NCI-H69 (cell line): ENCODE data around the gene ST3GAL5.
A peak's percentile ranks its signal among the peaks of the same experiment; 100 is the strongest.

Source experiments
- DNase-seq: peaks from one replicate; lab custom pipeline; 2025; lab: John Stamatoyannopoulos, UW

Gene ST3GAL5

GRCh38 chr2:85917887-85918795 lies 29.4 kb upstream of the ST3GAL5 start:
- DNase-seq, result no peak

DNA sequence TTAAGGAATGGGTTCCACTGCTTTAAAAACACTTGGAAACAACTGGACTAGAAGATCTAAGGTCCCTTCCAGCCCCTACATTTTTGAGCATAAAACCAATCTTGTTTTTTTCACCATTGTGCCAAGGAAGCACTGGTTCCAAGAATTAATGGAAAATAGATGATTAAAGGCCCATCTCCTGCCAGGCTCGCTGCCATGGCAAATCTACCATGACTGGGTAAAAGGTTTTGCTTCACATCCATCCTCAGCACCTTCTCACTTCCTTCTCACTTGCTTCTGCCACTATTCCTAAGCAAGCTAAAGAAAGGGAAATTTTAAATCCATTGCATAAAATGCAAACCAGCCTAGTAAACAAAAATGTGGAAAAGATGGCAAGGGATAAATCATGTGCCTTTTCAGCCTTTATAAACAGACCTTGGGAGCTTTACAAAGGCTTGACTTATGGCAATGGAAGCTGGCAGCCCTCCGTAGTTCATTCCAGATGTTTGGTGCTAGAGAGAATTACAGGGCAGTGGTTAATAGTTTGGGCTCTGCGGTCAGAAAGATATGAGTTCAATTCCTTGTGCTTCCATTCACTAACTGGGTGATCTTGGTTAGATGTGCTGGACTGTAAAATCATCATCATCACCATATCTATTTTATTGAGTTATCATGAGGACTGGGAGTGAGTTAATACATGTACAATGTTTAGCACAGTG lies 27.0 kb upstream of the ST3GAL5 start:
- DNase-seq, result no peak

DNA sequence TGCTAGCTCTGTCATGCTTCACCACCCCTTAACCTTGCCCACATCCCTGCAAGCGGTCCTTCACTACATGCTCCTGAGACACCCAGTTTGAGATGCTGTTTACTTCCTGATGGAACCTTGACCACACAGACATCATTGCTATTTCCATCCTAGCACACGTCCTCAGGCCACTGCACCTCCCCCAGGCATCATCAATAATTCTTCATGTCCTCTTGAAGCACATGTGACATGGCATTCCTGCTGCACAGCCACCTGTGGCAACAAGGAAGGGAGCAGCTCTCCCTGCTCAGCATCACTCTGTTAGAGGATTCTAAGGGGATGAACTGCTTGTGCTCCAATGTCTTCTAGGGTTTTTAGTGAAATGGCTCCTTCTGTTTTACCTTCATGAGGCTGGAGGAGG lies 26.1 kb upstream of the ST3GAL5 start:
- no peak for DNase-seq

DNA sequence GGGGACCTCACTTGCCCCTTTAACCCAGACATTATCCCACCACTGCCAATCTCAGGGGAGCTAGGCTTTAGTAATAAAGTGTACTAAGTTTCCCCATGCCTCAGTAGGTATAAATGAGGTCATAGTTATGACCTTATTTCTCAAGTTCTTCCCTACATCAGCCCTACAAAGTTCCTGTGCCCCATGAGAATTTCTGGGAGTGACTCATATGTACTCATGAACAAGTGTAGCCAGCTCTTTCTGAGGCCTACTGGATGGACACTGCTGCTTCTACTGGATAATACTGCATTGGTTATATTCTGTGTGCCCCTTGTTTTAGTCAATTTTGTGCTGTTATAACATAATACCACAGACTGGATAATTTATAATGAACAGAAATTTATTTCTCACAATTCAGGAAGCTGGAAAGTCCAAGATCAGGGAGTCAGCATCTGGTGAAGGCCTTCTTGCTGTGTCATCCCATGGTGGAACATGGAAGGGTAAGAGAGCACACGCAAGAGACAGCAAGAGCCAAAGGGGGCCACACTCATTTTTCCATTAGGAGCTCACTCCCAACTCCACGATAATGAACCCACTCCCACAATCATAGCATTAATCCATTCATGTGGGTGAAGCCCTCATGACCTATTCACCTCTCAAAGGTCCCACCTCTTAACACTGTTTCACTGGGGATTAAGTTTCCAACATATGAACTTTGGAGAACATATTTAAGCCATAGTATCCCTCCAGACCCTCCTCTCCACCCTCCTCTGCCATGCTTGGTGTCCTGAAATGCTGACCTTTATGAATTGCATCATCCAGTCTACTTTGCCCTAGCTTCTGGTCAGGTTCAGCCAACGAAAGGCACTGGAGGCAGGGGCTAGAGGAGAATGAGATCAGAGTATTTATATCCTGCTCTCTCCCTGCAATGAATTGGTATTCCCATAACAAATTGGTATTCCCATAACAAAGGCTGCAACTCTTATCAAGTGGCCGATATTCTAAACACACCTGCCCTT lies 25.4 kb upstream of the ST3GAL5 start:
- DNase-seq, result no peak

GRCh38 chr2:85911814-85912692 lies 23.3 kb upstream of the ST3GAL5 start:
- no peak for DNase-seq

- no peak for DNase-seq
Measured at GRCh38 chr2:85911097-85911496, 22.3 kb upstream of the ST3GAL5 start.

GRCh38 chr2:85909005-85909404 lies 20.2 kb upstream of the ST3GAL5 start:
- no peak for DNase-seq

GRCh38 chr2:85908506-85908905 lies 19.7 kb upstream of the ST3GAL5 start:
- no peak for DNase-seq

DNA sequence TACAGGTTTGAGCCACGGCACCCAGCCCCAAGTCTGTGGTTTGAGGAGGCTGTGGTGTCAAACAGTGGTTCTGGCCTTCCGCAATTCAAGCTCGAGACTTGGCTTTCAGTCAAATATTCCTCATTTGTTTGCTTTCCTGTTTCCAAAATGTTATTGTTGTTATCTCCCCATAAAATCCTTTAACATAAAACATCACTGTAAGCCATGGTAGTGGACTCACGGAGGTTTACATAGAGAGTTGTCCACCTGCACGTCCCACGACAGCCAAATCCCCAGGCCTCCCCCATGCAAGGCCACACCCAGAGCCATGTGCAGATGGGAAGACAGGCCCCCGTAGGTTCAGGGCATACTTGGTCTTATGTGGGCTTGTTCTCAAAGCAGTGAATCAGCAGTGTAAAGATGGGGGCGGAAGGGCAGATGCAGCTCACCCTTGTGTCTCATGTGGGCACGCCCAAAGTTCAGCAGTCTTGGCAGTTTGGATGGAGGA lies 18.9 kb upstream of the ST3GAL5 start:
- no peak for DNase-seq

DNA sequence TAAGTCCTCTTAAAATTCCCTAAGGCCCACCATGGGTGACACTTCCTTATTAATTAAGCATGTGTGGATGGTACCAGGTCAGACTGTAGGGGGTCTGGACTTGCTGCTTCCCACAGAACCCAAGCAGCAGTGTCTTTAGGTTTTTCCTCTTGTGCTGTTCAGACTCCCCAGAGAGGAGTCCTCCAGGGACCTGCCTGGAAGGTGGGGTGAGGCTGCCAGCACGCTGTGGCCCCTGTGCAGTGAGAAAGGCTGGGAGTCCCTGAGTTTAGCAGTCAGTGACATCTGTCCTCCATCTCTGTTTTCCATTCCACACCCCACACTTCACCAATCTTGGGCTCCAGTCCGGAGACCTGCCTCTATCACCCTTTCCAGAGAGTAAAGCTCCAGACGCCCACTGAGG lies 18.0 kb upstream of the ST3GAL5 start:
- no peak for DNase-seq

GRCh38 chr2:85905891-85906290 lies 17.1 kb upstream of the ST3GAL5 start:
- DNase-seq, result no peak

- DNase-seq, result no peak
Measured at GRCh38 chr2:85905187-85905666, 16.4 kb upstream of the ST3GAL5 start.

- no peak for DNase-seq
Measured at GRCh38 chr2:85903849-85904248, 15.1 kb upstream of the ST3GAL5 start.

GRCh38 chr2:85902496-85902895 lies 13.7 kb upstream of the ST3GAL5 start:
- no peak for DNase-seq

DNA sequence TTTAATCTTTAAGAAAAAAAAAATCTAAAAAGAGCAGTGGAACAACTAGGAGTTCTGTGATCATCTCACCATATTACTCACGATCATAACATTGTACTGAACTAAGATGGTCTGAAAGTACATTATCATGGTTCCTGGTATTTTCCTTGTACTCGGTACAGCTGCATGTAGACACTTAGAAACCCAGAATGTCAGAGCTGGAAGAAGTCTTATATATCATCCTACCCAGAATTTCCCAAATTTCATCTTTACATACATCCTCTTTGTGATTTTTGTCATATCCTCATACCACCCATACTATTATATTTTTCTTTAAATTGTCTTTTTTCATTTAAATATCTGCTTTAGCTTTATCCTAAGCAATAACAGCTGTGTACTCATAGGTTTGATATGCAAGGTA lies 12.4 kb upstream of the ST3GAL5 start:
- DNase-seq, result no peak

DNA sequence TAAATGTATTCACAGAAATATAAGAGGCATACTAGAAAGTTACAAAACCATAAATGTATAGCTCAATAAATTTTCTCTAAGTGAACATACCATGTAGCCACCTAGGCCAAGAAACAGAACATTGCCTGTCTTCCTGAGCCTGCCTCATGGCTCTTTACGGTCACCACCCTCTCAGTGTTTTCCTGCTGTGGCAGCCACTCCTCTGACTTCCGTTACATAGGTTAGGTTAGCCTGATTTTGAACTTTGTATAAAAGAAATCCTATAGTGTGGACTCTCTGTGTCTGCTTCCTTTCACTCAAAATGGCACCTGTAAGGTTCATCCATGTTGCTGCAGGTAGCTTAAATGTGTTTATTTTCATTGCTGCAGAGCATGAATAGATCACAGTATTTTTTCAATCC lies 11.6 kb upstream of the ST3GAL5 start:
- no peak for DNase-seq

- no peak for DNase-seq
Measured at GRCh38 chr2:85899849-85900248, 11.1 kb upstream of the ST3GAL5 start.

DNA sequence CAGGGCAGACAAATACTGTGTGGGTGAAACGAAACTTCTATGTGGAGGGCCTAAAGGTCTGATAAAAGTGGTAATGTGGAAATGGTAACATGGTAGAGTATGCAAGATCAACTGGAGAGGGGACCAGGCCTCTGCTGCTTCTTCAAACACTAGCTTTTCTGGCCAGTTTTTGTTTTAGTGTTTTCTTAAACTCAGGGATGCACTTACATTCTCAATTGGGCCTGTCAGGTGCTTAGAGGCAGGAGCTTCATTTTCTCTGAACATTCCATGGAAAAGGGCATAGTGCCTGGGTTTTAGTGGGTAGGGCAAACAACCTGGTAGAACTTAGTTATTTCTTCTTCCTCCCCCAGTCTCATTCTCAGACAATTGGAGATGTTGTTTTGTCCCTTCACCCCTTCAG lies 10.5 kb upstream of the ST3GAL5 start:
- no peak for DNase-seq

DNA sequence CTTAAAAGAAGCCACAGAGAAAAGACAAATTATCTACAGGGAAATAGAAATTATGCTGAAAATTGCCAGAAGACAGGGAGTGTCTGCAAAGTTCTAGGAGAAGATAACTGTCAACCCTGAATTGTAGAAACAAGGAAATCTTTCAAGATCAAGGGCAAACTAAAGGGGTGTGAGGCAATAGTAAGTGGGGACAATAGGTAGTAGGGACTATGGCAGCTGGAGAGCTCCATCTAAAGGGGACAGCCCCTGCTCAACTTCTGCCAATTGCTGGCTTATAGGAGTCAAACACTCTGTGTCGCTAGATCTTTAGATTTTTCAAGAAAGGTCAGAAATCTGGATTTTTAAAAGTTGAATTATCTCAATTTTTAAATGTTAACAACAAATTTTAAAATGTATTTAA lies 10.1 kb upstream of the ST3GAL5 start:
- DNase-seq, result no peak

- DNase-seq, result peak; percentile 8
Measured at GRCh38 chr2:85894554-85895278, 5.9 kb upstream of the ST3GAL5 start.
